SH-SY5Y (cell line): ENCODE measurements around the gene MMP28.

ENCODE experiments used
- GATA2 ChIP-seq: IDR thresholded peaks from 2 replicates; pipeline ENCODE4 v1.6.1; 2011; ENCODE audit warnings: mild to moderate bottlenecking, low read depth, low read length
- GATA3 ChIP-seq: IDR thresholded peaks from 2 replicates; pipeline ENCODE4 v1.6.1; 2011; ENCODE audit warnings: low read depth, mild to moderate bottlenecking, low read length, moderate library complexity

DNA sequence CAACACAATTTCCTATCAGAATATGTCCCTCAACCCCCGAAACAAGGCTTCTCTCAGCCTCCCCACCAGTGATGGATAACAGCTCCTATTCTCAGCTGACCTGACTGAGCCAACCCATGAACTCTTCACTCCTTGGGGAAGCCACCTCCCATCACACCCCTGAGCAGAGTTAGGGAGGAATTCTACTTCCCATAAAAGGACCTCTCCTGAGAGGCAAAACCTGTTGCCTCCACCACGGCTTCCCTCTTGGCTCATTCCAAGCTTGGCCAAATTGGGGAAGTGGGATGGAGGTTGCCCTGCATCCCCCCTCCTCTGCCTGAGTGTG lies 69.7 kb downstream of the MMP28 start:
- TF ChIP-seq GATA3 (no peak), GATA2 (no peak)
